ENCODE measurements around the gene OVOL3.
"Not testable (repeated sequence)": the region's sequence is repeated elsewhere in the genome, so short reads cannot be mapped to it uniquely, and the experiment has no call there.

The OVOL3 gene

DNA sequence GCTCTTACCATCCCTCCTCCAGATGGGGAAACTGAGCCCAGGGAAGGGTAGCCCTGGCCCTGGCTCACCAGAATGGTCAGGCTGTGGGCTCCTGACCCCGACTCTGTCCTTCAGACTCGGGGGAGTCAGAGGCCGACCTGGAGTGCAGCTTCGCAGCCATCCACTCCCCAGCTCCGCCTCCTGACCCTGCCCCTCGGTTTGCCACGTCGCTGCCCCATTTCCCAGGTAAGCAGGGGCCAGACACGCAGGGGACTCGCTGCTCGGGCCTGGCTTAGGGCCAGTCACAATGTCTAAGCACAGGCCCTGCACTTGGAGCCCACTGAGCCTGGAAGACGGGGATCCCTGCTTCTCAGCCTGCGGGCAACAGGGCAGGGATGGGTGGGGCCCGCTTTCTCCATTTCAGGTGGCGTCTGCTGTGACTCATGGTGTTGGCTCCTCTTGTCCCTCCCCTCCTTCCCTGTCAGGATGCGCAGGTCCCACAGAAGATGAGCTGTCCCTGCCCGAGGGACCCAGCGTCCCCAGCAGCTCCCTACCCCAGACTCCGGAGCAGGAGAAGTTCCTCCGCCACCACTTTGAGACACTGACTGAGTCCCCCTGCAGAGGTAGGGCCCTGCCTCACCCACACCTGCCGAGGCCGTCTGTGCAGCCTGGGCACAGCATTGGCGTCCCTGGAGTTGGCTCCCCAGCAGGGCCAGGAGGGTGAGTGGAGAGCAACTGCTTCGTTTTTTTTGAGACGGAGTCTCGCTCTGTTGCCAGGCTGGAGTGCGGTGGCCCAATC lies 9.2 kb upstream of the OVOL3 start:
- no peak for DNase-seq

DNA sequence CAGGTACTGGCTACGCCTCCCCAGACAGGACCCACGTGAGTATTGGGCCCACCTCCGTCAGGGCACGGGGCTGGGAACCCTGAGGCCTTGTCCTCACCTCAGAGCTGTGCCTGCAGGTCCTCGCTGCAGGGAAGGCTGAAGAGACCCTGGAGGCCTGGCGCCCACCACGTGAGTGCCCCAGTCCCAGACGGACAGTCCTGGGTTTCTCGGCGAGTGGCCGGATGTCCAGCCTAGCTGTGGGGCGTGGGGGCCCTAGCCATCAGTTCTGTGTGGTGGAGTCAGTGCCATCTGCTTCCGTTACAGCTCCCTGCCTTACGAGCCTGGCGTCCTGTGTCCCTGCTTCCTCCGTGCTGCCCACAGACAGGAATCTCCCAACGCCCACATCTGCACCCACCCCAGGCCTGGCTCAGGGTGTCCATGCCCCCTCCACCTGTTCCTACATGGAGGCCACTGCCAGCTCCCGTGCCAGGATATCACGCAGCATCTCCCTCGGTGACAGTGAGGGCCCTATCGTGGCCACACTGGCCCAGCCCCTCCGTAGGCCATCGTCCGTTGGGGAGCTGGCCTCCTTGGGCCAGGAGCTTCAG lies 7.8 kb upstream of the OVOL3 start:
- no peak for DNase-seq

DNA sequence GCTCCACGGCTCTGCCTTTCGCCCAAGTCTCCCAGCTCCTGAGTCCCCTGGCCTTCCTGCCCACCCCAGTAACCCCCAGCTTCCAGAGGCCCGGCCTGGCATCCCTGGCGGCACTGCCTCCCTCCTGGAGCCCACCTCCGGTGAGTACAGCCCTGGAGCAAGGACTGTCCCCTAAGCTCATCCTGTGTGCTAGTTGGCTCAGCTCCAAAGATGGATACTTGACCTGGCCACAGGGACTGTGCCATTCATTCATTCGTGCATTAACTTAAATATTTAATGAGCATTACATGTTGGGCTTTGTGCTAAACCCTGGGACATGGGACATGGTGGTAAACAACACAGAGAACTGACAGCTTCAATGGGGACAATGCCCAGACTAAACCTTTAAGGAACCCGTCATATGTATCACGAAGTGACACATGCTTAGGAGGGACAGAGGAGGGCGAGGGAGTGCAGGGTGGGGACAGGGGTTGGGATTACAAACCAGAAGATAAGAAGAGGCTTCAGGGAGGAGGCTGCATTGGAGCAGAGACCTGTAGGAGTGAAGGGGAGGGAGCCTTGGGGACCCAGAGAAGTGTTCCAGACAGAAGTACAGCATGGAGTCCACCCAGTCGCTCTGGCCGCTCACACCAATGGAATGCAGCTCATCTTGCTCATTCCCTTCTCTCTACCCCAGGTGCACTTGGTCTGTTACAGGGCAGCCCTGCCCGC lies 6.9 kb upstream of the OVOL3 start:
- no peak for DNase-seq

DNA sequence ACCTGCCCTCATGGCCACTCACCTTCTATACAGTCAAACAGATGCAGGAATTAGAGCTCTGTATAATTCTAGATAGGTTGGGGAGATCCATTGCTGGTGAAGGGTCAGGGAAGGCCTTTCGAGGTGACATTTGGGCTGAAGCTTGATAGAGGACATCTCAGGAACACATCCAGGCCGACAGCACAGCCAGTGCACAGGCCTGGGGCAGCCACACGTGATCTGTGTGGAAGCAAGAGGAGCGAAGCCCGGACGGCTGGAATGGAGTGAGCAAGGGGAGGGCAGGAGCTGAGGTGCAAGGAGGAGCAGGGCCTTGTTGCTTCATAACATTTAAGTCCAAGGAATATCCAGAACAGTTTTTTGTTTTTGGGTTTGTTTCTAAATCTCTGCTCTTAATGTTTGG lies 4.5 kb upstream of the OVOL3 start:
- DNase-seq: no peak

DNA sequence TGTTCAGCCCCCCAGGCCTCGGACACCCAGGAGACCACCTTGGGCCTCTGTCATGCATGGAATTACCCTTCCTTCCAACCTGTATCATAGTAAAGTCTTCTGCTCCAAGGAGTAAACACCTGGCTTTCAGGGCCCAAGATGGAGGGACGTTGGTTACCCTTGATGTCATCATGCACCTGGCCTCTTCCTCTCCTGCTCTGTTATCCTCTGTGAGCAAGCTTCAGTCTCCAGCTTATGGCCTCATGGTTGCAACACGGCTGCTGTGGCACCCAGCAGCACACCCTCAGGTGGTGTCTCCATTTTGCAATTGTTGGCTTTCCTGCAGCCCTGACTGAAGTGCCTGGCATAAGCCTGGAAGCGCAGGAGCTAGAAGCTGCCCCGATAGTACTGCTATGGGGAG lies 4.0 kb upstream of the OVOL3 start:
- DNase-seq: no peak

DNA sequence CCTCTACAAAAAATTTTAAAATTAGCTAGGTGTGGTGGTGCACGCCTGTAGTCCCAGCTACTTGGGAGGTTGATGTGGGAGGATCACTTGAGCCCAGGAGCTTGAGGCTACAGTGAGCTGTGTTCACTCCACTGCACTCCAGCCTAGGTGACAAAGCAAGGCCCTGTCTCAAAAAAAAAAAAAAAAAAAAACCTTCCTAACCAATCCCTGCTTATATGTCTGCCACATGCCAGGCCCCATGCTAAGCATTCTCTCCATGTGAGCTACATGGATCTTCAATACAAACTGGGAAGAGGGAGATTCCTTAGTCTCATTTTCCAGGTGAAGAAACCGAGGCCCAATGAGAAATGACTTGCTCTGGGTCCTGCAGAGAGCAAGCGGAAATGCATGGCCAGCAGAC lies 2.3 kb upstream of the OVOL3 start:
- DNase-seq: no peak

DNA sequence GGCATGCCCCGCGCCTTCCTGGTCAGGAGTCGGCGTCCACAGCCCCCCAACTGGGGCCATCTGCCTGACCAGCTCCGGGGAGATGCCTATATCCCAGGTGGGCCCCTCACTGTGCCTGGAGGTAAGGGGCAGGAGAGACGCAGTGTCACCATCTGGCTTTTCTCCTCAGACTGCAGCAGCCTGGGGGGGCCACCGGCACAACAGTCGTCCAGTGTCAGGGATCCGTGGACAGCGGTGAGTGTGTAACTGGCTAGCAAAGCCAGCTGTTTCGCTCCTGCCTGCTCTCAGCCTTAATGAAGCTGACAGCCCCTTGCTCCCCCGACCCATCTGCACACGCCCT lies 227 bp downstream of the OVOL3 start:
- DNase-seq: no peak

DNA sequence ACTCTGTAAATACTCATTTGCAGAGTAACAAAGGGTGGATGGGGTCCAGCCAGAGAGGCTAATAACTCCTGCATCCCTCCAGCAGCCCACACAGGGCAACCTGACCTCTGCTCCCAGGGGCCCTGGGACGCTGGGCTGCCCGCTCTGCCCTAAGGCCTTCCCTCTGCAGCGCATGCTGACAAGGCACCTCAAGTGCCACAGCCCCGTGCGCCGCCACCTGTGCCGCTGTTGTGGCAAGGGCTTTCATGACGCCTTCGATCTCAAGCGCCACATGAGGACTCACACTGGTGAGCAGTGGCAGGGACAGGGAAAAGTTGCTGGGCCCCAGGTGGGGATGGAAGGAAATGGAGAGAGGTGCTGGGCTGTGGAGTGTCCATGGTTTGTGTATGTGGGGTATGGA lies 1.7 kb downstream of the OVOL3 start:
- DNase-seq: no peak

DNA sequence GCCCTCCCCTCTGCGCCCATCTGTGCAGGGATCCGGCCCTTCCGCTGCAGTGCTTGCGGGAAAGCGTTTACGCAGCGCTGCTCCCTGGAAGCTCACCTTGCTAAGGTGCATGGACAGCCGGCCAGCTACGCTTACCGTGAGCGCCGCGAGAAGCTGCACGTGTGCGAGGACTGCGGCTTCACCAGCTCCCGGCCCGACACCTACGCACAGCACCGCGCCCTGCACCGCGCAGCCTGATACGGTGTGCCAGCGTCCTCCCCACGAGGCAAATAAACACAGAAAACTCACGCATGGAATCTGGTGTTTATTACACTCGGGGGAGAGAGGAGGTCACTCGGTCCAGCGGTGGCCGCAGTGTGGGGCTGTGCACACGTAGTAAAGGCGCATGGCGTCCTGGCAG lies 2.5 kb downstream of the OVOL3 start:
- DNase-seq: no peak

DNA sequence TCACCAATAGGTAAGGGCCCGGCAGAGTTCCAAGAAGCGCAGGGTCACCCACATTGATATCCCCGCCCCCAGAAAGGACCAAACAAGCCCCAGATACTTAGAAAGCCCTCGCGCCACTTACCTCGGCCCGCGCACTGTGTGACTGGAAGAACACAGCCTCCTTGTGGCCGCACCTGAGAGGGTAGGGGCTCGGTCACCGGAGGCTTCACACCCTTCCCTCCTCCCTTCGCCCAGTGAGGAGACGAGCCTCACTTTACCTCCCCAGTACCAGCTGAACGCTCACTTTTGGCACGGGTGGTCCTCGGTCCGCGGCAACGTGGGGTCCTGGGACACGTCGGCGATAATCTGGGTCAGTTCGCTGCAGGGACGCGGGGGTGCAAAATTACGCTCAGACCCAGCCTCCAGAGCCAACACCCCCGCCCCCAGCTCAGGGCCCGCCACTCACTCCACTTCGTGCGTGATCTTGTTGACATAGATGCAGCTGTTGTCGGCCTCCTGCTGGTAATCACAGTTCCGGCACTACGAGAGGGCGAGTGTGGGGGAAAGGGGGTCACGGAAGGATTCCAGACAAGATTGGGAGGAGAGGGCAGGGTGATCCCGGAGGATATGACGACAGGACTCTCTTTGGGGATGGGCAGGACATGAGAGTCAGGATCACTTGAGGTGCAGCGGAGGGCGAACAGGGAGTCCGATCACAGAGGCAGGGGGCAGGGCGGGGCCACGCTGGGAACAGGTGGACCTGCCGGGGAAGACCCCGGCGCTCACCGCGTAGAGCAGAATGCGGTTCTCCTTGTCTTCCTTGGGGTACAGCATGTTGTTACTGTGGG lies 3.2 kb downstream of the OVOL3 start:
- no peak for DNase-seq

DNA sequence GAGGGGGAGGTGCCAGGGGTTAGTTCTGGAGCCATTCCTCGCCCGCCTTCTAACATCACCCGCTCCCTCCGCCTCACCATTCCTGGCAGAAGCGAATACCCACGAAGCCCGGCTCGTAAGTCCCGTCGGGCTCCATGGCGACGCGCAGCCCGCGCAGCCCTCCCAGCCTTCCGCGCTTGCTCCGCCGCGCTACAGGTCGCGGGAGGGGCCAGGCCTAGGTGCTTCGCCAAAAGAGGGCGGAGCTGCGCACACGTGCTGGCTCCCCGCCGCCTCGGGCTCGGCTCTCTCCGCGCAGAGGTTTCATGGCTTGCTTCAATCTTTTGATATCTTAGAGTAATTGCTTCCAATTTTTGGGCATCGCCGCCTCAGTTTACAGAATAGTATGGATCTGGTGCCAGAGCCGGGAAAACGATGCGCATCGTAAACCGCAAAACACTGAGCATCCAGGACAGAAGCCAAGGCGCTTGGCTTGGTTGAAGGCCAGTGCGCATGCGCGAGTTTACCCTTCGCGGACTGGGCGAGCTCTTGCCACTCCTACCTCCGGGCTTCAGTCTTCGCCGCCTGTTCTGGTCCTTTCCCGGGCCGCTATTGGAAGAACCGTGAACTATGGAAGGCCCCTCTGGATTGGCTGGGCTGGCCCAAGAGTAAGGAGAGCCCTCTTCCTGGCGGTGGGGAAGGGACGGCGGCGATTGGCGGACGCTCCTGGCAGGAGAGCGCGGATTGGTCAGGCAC lies 3.9 kb downstream of the OVOL3 start, which contains the start of gene POLR2I:
Gene POLR2I, minus strand, starts transcription at position 155 of the 732 bp plus-strand sequence. Its CDS starts 19 bp downstream, at position 136.
- DNase-seq: peak; percentile 99

DNA sequence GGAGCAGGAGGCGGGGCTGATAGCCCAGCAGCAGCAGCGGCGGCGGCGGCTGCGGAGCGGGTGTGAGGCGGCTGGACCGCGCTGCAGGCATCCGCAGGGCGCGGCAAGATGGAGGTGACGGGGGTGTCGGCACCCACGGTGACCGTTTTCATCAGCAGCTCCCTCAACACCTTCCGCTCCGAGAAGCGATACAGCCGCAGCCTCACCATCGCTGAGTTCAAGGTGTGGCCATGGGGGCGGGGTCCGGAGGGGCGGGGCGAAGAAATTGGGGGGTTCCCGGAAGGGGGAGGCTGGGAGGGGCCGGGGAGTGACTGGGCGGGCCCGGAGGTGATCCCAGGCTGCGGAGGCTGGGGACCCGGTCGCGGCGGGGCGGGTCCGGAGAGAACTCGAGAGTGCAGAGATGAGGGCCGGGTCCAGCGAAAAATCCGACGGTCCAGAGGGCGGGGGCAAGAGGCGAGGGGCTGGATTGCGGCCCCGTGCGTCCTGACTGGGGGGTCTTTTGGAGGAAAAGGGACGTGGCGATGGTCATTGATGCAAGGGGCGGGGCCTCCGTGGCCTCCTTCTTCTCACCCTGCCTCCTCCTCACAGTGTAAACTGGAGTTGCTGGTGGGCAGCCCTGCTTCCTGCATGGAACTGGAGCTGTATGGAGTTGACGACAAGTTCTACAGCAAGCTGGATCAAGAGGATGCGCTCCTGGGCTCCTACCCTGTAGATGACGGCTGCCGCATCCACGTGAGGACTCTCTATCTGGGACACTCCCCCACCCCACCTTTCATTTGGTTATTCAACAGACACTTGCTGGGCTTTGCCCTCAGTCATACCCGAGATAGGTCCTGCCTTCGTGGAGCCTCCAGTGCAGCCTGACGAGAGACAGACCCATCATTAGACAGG lies 4.8 kb downstream of the OVOL3 start, which contains the start of gene TBCB:
Gene TBCB, plus strand, starts transcription at position 16 of the 891 bp plus-strand sequence. Its CDS starts 93 bp downstream, at position 109.
- DNase-seq: no peak

DNA sequence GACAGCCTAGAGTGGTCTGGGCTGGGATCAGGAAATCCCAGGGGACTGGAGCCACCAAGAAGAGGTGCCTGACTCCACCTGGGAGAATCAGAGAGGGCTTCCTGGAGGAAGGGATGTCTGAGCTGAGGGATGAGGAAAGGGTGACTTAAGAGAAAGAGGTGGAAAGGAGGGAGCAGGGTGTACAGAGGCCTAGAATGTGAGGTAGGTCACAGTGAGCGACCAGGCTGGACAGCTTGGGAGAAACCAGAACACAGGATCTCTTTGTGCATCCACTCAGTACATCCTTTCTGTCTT lies 5.3 kb downstream of the OVOL3 start:
- no peak for DNase-seq

DNA sequence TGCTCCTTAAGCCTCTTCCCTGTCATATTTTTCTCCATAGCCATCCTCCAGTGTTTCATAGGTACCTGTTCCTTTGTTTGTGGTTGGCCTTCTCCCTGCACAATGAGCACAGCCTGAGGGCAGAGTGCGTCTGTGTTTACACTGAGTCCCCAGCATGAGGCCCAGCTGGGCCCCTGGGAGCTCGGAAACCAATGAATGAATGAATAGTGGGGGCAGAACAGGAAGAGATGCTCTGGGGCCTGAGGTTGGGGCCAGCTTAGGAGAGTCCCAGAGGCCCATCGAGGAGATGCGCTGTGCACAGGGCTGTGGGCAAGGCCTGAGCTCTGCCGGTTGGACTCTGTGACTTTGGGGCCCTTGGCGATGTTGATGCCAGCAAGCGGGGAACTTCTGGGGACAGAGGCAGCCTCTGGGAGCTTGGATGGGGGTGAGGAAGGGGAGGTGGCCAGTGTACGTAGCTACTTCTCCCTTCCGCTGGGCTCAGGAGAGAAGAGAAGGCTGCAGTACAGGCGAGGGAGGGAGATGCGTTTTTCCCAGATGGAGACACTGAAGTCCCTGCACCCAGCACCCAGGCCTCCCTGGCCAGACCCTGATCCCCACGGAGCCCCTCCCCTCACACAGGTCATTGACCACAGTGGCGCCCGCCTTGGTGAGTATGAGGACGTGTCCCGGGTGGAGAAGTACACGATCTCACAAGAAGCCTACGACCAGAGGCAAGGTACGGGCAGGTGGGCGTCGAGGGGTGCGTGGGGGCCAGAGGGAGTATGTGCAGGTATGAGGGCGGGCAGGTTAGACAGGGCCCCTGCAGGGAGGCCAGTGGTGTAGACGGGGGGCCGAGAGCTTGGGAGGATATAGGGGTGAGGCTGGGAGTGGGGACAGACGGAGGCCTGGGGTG lies 9.4 kb downstream of the OVOL3 start:
- DNase-seq: no peak

DNA sequence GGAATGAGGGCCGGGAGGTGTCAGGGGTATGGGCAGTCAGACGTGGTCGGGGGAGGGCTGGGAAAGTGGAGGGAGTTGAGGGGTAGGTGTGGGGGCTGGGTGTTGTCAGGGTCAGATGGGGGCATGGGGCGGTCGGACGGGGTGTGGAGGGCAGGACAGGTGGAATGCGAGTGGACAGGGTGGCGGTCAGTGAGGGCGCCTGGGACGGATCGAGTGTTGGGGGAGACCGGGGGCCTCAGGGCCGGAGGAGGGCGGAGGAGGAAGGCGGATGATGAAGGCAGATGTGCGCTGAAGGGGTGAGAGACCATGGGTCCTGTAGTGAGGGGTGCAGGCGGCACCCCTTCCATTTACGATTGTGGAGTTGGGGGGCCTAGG lies 10.0 kb downstream of the OVOL3 start:
- DNase-seq: no peak

DNA sequence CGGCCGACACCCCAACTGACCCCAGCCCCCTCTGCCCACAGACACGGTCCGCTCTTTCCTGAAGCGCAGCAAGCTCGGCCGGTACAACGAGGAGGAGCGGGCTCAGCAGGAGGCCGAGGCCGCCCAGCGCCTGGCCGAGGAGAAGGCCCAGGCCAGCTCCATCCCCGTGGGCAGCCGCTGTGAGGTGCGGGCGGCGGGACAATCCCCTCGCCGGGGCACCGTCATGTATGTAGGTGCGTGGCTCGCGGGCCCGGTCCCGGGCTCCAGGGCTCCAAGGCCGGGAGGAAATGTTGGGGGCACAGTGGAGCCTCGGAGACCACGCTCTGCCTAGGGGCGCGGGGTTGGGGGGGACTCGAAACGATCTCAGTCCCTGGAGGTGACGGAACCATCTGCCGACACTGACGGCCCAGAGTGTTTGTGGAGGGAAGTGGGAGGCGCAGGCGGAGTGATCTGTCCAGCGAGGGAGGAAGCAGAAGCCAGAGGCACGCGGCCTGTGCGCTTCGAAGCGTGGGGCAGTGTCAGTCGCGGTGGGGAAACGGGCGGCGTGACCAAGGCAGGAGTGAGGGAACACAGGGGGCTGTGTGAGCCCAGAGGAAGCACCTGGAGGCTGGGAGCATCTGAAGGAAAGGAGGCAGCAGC lies 10.7 kb downstream of the OVOL3 start:
- DNase-seq: no peak

DNA sequence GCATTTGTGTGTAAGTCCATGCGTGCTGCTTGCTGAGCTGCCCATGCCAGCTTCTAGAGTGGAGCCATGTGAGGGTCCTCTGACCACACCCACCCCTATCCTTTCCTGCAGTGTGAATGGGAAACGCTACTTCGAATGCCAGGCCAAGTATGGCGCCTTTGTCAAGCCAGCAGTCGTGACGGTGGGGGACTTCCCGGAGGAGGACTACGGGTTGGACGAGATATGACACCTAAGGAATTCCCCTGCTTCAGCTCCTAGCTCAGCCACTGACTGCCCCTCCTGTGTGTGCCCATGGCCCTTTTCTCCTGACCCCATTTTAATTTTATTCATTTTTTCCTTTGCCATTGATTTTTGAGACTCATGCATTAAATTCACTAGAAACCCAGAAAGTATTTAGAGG lies 14.6 kb downstream of the OVOL3 start:
- no peak for DNase-seq

DNA sequence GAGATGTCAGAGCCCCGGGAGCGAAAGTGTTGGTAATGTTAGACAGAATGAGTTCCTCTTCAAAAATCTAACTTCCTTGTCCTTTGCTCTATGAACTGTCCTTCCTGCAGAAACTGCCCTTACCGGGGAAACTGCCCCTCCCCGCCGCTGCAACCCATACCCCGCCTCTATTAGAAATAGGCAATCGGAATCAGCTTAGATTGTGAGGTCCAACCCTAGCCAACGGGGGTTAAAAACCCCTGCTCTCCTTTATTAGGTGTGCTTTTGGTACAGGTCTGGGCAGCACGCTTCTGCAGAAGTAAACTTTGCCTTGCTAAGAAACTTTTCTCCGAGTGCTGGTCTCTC lies 17.4 kb downstream of the OVOL3 start:
- no peak for DNase-seq

DNA sequence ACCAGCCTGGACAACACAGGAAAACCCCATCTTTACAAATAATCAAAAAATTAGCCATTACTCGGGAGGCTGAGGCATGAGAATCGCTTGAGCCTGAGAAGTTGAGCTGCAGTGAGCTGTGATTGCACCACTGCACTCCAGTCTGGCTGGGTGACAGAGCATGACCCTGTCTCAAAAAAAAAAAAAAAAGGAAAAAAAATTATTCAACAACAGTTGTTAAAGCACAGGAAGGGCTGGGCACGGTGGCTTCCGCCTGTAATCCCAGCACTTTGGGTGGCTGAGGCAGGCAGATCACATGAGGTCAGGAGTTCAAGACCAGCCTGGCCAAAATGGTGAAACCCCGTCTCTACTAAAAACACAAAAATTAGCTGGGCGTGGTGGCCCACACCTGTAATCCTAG lies 20.3 kb downstream of the OVOL3 start:
- not testable (repeated sequence) for DNase-seq

DNA sequence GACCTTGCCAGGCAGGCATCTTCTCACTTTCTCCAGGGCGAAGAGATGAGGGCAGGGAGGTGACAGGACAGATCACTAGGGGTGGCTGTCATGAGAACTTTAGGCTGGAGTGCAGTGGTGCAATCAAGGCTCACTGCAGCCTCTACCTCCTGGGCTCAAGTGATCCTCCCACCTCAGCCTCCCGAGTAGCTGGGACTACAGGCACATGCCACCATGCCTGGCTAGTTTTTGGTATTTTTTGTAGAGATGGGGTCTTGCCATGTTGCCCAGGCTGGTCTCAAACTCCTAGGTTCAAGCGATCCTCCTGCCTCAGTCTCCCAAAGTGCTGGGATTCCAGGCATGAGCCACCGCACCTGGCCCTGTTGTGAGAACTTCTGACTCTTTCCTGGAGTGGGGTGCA lies 23.9 kb downstream of the OVOL3 start:
- DNase-seq: not testable (repeated sequence)

Measured in DMS 273 treated with DMSO at 0.1 percent for 48 hours (cell line).